Ramos (cell line): Measurements from ENCODE around the gene RPL14.

Experiments used
- in situ Hi-C: fragments of 300-500 bp; cut with MboI; formaldehyde crosslinking; loops from one replicate; pipeline ENCODE4 v1.14.3; 2022; ENCODE audit warnings: low sequenced_read_pairs; ENCODE audit not compliant: unreplicated experiment

The RPL14 gene

GRCh38 chr3:40456940-40457823 lies at the start of gene RPL14:
Gene RPL14 (plus strand): TSS chr3:40457339. CDS start chr3:40457472, 133 bp downstream.
- in situ Hi-C loops = loop anchor here (25.0 kb wide), 1 partner anchor 1045 kb away; the partner anchor contains the start of gene RPSA

- in situ Hi-C loops = no loop called here
Measured at GRCh38 chr3:40407611-40408010, 49.5 kb upstream of the RPL14 start.

GRCh38 chr3:40414270-40414669 lies 42.9 kb upstream of the RPL14 start:
- in situ Hi-C loops = no loop called here

GRCh38 chr3:40417845-40418543 lies 39.1 kb upstream of the RPL14 start:
- in situ Hi-C loops = no loop called here

GRCh38 chr3:40422861-40423260 lies 34.3 kb upstream of the RPL14 start:
- in situ Hi-C loops = no loop called here

- in situ Hi-C loops = no loop called here
Measured at GRCh38 chr3:40427045-40427669, 30.0 kb upstream of the RPL14 start.

GRCh38 chr3:40432793-40433192 lies 24.3 kb upstream of the RPL14 start:
- in situ Hi-C loops = no loop called here

- in situ Hi-C loops = no loop called here
Measured at GRCh38 chr3:40437889-40438288, 19.2 kb upstream of the RPL14 start.

GRCh38 chr3:40445062-40445461 lies 12.1 kb upstream of the RPL14 start:
- in situ Hi-C loops = no loop called here

GRCh38 chr3:40445880-40446279 lies 11.3 kb upstream of the RPL14 start:
- in situ Hi-C loops = no loop called here

GRCh38 chr3:40450438-40450837 lies 6.7 kb upstream of the RPL14 start:
- in situ Hi-C loops = loop anchor here (25.0 kb wide), 1 partner anchor 1038 kb away; the partner anchor contains the start of gene RPSA

- in situ Hi-C loops = loop anchor here (25.0 kb wide), 1 partner anchor 1039 kb away; the partner anchor contains the start of gene RPSA
Measured at GRCh38 chr3:40451551-40451950, 5.6 kb upstream of the RPL14 start.

- in situ Hi-C loops = loop anchor here (25.0 kb wide), 1 partner anchor 1040 kb away; the partner anchor contains the start of gene RPSA
Measured at GRCh38 chr3:40452057-40452456, 5.1 kb upstream of the RPL14 start.

- in situ Hi-C loops = loop anchor here (25.0 kb wide), 1 partner anchor 1040 kb away; the partner anchor contains the start of gene RPSA
Measured at GRCh38 chr3:40452562-40452875, 4.6 kb upstream of the RPL14 start.

GRCh38 chr3:40452876-40453730 lies 4.0 kb upstream of the RPL14 start:
- in situ Hi-C loops = loop anchor here (25.0 kb wide), 1 partner anchor 1041 kb away; the partner anchor contains the start of gene RPSA

- in situ Hi-C loops = loop anchor here (25.0 kb wide), 1 partner anchor 1042 kb away; the partner anchor contains the start of gene RPSA
Measured at GRCh38 chr3:40453933-40454332, 3.2 kb upstream of the RPL14 start.

- in situ Hi-C loops = loop anchor here (25.0 kb wide), 1 partner anchor 1043 kb away; the partner anchor contains the start of gene RPSA
Measured at GRCh38 chr3:40455328-40455727, 1.8 kb upstream of the RPL14 start.

- in situ Hi-C loops = loop anchor here (25.0 kb wide), 1 partner anchor 1044 kb away; the partner anchor contains the start of gene RPSA
Measured at GRCh38 chr3:40456279-40456939, 730 bp upstream of the RPL14 start.

- in situ Hi-C loops = loop anchor here (25.0 kb wide), 1 partner anchor 1046 kb away; the partner anchor contains the start of gene RPSA
Measured at GRCh38 chr3:40458473-40458872, 1.3 kb downstream of the RPL14 start.
